ENCODE measurements around the gene HNRNPF.
A peak's percentile ranks its signal among the peaks of the same experiment; 100 is the strongest.
"Not testable (repeated sequence)": the region's sequence is repeated elsewhere in the genome, so short reads cannot be mapped to it uniquely, and the experiment has no call there.

Gene HNRNPF

GRCh38 chr10:43348511-43349312 is 60.3 kb downstream of the HNRNPF start:
- peak; percentile 83 for DNase-seq (ENCODE audit: low spot score)

- DNase-seq (ENCODE audit: low spot score) = no peak
Measured at GRCh38 chr10:43347997-43348396, 61.0 kb downstream of the HNRNPF start.

- DNase-seq (ENCODE audit: low spot score) = no peak
Measured at GRCh38 chr10:43344051-43344450, 64.9 kb downstream of the HNRNPF start.

GRCh38 chr10:43343126-43343525 is 65.9 kb downstream of the HNRNPF start:
- no peak for DNase-seq (ENCODE audit: low spot score)

GRCh38 chr10:43342279-43343125 is 66.5 kb downstream of the HNRNPF start:
- DNase-seq (ENCODE audit: low spot score) = no peak

GRCh38 chr10:43341450-43341849 is 67.5 kb downstream of the HNRNPF start:
- DNase-seq (ENCODE audit: low spot score) = no peak

- no peak for DNase-seq (ENCODE audit: low spot score)
Measured at GRCh38 chr10:43340619-43341018, 68.4 kb downstream of the HNRNPF start.

- DNase-seq (ENCODE audit: low spot score) = no peak
Measured at GRCh38 chr10:43340101-43340500, 68.9 kb downstream of the HNRNPF start.

- no peak for DNase-seq (ENCODE audit: low spot score)
Measured at GRCh38 chr10:43339136-43339535, 69.8 kb downstream of the HNRNPF start.

- DNase-seq (ENCODE audit: low spot score) = no peak
Measured at GRCh38 chr10:43338117-43338516, 70.9 kb downstream of the HNRNPF start.

GRCh38 chr10:43337536-43337935 is 71.5 kb downstream of the HNRNPF start:
- DNase-seq (ENCODE audit: low spot score) = not testable (repeated sequence)

GRCh38 chr10:43336641-43337318 is 72.2 kb downstream of the HNRNPF start:
- no peak for DNase-seq (ENCODE audit: low spot score)

- no peak for DNase-seq (ENCODE audit: low spot score)
Measured at GRCh38 chr10:43336061-43336460, 72.9 kb downstream of the HNRNPF start.

All from left forelimb (tissue), 1 donor.